GM12891 (cell line): ENCODE data around the gene C16orf95.

Experiments
- DNase-seq: peaks from one replicate; pipeline ENCODE4 v3.0.0; 2011; ENCODE audit warnings: low spot score; ENCODE audit not compliant: insufficient read length
- FAIRE-seq: peaks from 2 replicates; lab custom pipeline; 2011; peaks lifted over from hg19 to GRCh38; lab: Jason Lieb, UNC
- PAX5 ChIP-seq: IDR thresholded peaks from 2 replicates; pipeline ENCODE4 v1.6.1; 2011; ENCODE audit warnings: low read length, moderate library complexity, mild to moderate bottlenecking; ENCODE audit not compliant: insufficient read depth, severe bottlenecking
- POLR2A ChIP-seq: IDR thresholded peaks from 2 replicates; pipeline ENCODE4 v1.6.1; 2011; ENCODE audit warnings: low read depth, low read length, control low read depth
- POLR2AphosphoS5 ChIP-seq: IDR thresholded peaks from 2 replicates; pipeline ENCODE4 v1.6.1; 2011; ENCODE audit warnings: low read depth, low read length, control low read depth
- POU2F2 ChIP-seq: IDR thresholded peaks from 2 replicates; pipeline ENCODE4 v1.6.1; 2011; ENCODE audit warnings: low read depth, mild to moderate bottlenecking, control low read depth, low read length, moderate library complexity
- SPI1 ChIP-seq: IDR thresholded peaks from 2 replicates; pipeline ENCODE4 v1.6.1; 2011; ENCODE audit warnings: low read depth, low read length, control low read depth
- TAF1 ChIP-seq: IDR thresholded peaks from 2 replicates; pipeline ENCODE4 v1.6.1; 2011; ENCODE audit warnings: low read depth, low read length, control low read depth

Gene C16orf95

GRCh38 chr16:87339086-87339723 lies 22.0 kb upstream of the C16orf95 start:
- FAIRE-seq (no peak), DNase-seq (no peak)
- TF ChIP-seq POLR2A (no peak), POLR2AphosphoS5 (no peak), POU2F2 (no peak), SPI1 (no peak), TAF1 (no peak), PAX5 (no peak)

GRCh38 chr16:87338155-87338765 lies 21.1 kb upstream of the C16orf95 start:
- DNase-seq = no peak
- TF ChIP-seq TAF1 (no peak), PAX5 (no peak), POLR2A (no peak), SPI1 (no peak), POU2F2 (no peak), POLR2AphosphoS5 (no peak)
- FAIRE-seq = no peak

- FAIRE-seq (peak; percentile 9), DNase-seq (no peak)
- TF ChIP-seq TAF1 (no peak), PAX5 (no peak), SPI1 (no peak)
Observed at GRCh38 chr16:87337262-87337771, 20.1 kb upstream of the C16orf95 start.

GRCh38 chr16:87336434-87337240 lies 19.4 kb upstream of the C16orf95 start:
- TF ChIP-seq POU2F2 (no peak), POLR2A (no peak), TAF1 (no peak), SPI1 (no peak), PAX5 (no peak), POLR2AphosphoS5 (no peak)
- DNase-seq (no peak), FAIRE-seq (no peak)

- TF ChIP-seq SPI1 (no peak), TAF1 (no peak), POLR2AphosphoS5 (no peak), POU2F2 (no peak), POLR2A (no peak), PAX5 (no peak)
- DNase-seq (no peak), FAIRE-seq (no peak)
Observed at GRCh38 chr16:87335625-87336433, 18.6 kb upstream of the C16orf95 start.

GRCh38 chr16:87334651-87335624 lies 17.7 kb upstream of the C16orf95 start:
- FAIRE-seq (no peak), DNase-seq (no peak)
- TF ChIP-seq POLR2A (no peak), SPI1 (no peak), PAX5 (no peak), POU2F2 (no peak), TAF1 (no peak), POLR2AphosphoS5 (no peak)

GRCh38 chr16:87333581-87334331 lies 16.6 kb upstream of the C16orf95 start:
- no peak for TF ChIP-seq SPI1
- no peak for TF ChIP-seq POLR2A
- TF ChIP-seq PAX5 = no peak
- no peak for TF ChIP-seq POLR2AphosphoS5
- TF ChIP-seq POU2F2 = no peak
- TF ChIP-seq TAF1 = no peak
- DNase-seq = no peak
- no peak for FAIRE-seq

- DNase-seq (no peak), FAIRE-seq (no peak)
- TF ChIP-seq PAX5 = no peak
- TF ChIP-seq POU2F2 = no peak
- TF ChIP-seq POLR2AphosphoS5 = no peak
- TF ChIP-seq POLR2A = no peak
Observed at GRCh38 chr16:87333101-87333500, 15.9 kb upstream of the C16orf95 start.
